BLaER1 treated with 17β-estradiol and CSF1 and Interleukin-3, amounts not matched to agents 10 nM and 100 nM (cell line): ENCODE results near the gene SIM2.

Source experiments
- H3K27ac ChIP-seq, 11 experiments: shearing (Covaris generic); formaldehyde crosslinking; 2 replicates each; pipeline ENCODE4 v1.8.1; 2022
- H3K27me3 ChIP-seq, 11 experiments: shearing (Covaris generic); formaldehyde crosslinking; 2 replicates each; pipeline ENCODE4 v1.8.1; 2022
- H3K36me3 ChIP-seq, 11 experiments: shearing (Covaris generic); formaldehyde crosslinking; 2 replicates each; pipeline ENCODE4 v1.8.1; 2022
- H3K4me1 ChIP-seq, 10 experiments: shearing (Covaris generic); formaldehyde crosslinking; 2 replicates each; pipeline ENCODE4 v1.8.1; 2022
- H3K4me2 ChIP-seq, 11 experiments: shearing (Covaris generic); formaldehyde crosslinking; 2 replicates each; pipeline ENCODE4 v1.8.1; 2022
- H3K4me3 ChIP-seq, 10 experiments: shearing (Covaris generic); formaldehyde crosslinking; 2 replicates each; pipeline ENCODE4 v1.8.1; 2022
- H3K9ac ChIP-seq, 11 experiments: shearing (Covaris generic); formaldehyde crosslinking; 2 replicates each; pipeline ENCODE4 v1.8.1; 2022
- H3K9me3 ChIP-seq, 11 experiments: shearing (Covaris generic); formaldehyde crosslinking; replicated peaks in 1 of 11; 2 replicates each; pipeline ENCODE4 v1.8.1; 2022
- H4K20me1 ChIP-seq, 11 experiments: shearing (Covaris generic); formaldehyde crosslinking; 2 replicates each; pipeline ENCODE4 v1.8.1; 2022
- Cebpa-rat ChIP-seq, 11 experiments: shearing (Covaris generic); IDR thresholded peaks; 2 replicates each; pipeline ENCODE4 v1.8.1; 2022

The SIM2 gene

GRCh38 chr21:36678538-36678937 is 20.4 kb upstream of the SIM2 start:
- Histone ChIP-seq H3K4me2 (no peak overlapping the region), H3K27ac (no peak overlapping the region), H3K9ac (no peak overlapping the region), H3K4me1 (no peaks in the 10 kb centered on the region), H3K36me3 (no peaks in the 10 kb centered on the region), H3K9me3 (peaks cover 16 to 42% (median 22%) of the 10 kb centered on the region in 11 experiments), H3K4me3 (no peak overlapping the region), H3K27me3 (no peaks in the 10 kb centered on the region; a peak in 1 of 22 replicates), H4K20me1 (no peaks in the 10 kb centered on the region)
- TF ChIP-seq Cebpa-rat (IDR thresholded peaks at IDR 0.05) = no peak

- no peak for TF ChIP-seq Cebpa-rat (IDR thresholded peaks at IDR 0.05)
- no peaks in the 10 kb centered on the region for H4K20me1 ChIP-seq
- H3K4me2 ChIP-seq = no peak overlapping the region
- H3K4me1 ChIP-seq = no peaks in the 10 kb centered on the region
- peaks cover 16 to 26% (median 20%) of the 10 kb centered on the region in 11 experiments for H3K9me3 ChIP-seq
- no peak overlapping the region for H3K4me3 ChIP-seq
- no peaks in the 10 kb centered on the region for H3K36me3 ChIP-seq
- no peak overlapping the region for H3K9ac ChIP-seq
- no peaks in the 10 kb centered on the region; a peak in 1 of 22 replicates for H3K27me3 ChIP-seq
- H3K27ac ChIP-seq = no peak overlapping the region
Observed at GRCh38 chr21:36681117-36681631, 17.7 kb upstream of the SIM2 start.

GRCh38 chr21:36684957-36685714 is 13.8 kb upstream of the SIM2 start:
- peaks cover 33 to 48% (median 42%) of the 10 kb centered on the region in 11 experiments for H3K9me3 ChIP-seq
- H4K20me1 ChIP-seq = no peaks in the 10 kb centered on the region
- no peak overlapping the region for H3K4me3 ChIP-seq
- no peaks in the 10 kb centered on the region for H3K4me1 ChIP-seq
- peaks cover 2 to 15% (median 8%) of the 10 kb centered on the region in 11 experiments; a peak in 18 of 22 replicates for H3K27me3 ChIP-seq
- H3K9ac ChIP-seq = no peak overlapping the region
- H3K4me2 ChIP-seq = no peak overlapping the region
- no peaks in the 10 kb centered on the region for H3K36me3 ChIP-seq
- H3K27ac ChIP-seq = no peak overlapping the region
- no peak for TF ChIP-seq Cebpa-rat (IDR thresholded peaks at IDR 0.05)

GRCh38 chr21:36686955-36687354 is 12.0 kb upstream of the SIM2 start:
- no peak overlapping the region for H3K4me3 ChIP-seq
- H3K36me3 ChIP-seq = no peaks in the 10 kb centered on the region
- no peak overlapping the region for H3K9ac ChIP-seq
- H3K4me1 ChIP-seq = no peaks in the 10 kb centered on the region
- no peak overlapping the region for H3K4me2 ChIP-seq
- H3K27ac ChIP-seq = no peak overlapping the region
- H3K27me3 ChIP-seq = peaks cover 20 to 34% (median 27%) of the 10 kb centered on the region in 11 experiments
- H4K20me1 ChIP-seq = no peaks in the 10 kb centered on the region
- TF ChIP-seq Cebpa-rat (IDR thresholded peaks at IDR 0.05) = no peak
- peaks cover 22 to 37% (median 32%) of the 10 kb centered on the region in 11 experiments for H3K9me3 ChIP-seq

GRCh38 chr21:36688324-36688723 is 10.6 kb upstream of the SIM2 start:
- Histone ChIP-seq H3K36me3 (no peaks in the 10 kb centered on the region), H3K4me2 (no peak overlapping the region), H3K27me3 (peaks cover 33 to 47% (median 40%) of the 10 kb centered on the region in 11 experiments), H3K9me3 (peaks cover 35 to 51% (median 45%) of the 10 kb centered on the region in 11 experiments), H3K27ac (no peak overlapping the region), H4K20me1 (peaks cover 0 to 5% (median 0%) of the 10 kb centered on the region in 11 experiments; a peak in 3 of 22 replicates), H3K4me3 (no peak overlapping the region), H3K9ac (no peak overlapping the region), H3K4me1 (no peaks in the 10 kb centered on the region)
- TF ChIP-seq Cebpa-rat (IDR thresholded peaks at IDR 0.05) = no peak

GRCh38 chr21:36689324-36689723 is 9.6 kb upstream of the SIM2 start:
- Histone ChIP-seq H3K4me2 (no peak overlapping the region), H3K4me3 (no peak overlapping the region), H4K20me1 (peaks cover 0 to 12% (median 0%) of the 10 kb centered on the region in 11 experiments; a peak in 3 of 22 replicates), H3K36me3 (no peaks in the 10 kb centered on the region), H3K4me1 (no peaks in the 10 kb centered on the region), H3K9ac (no peak overlapping the region), H3K27ac (no peak overlapping the region), H3K27me3 (peaks cover 43 to 57% (median 50%) of the 10 kb centered on the region in 11 experiments), H3K9me3 (peaks cover 45 to 61% (median 55%) of the 10 kb centered on the region in 11 experiments)
- no peak for TF ChIP-seq Cebpa-rat (IDR thresholded peaks at IDR 0.05)

- TF ChIP-seq Cebpa-rat (IDR thresholded peaks at IDR 0.05) = no peak
- Histone ChIP-seq H3K27ac (no peak overlapping the region), H3K36me3 (no peaks in the 10 kb centered on the region), H3K9ac (no peak overlapping the region), H3K4me3 (no peak overlapping the region), H3K27me3 (peaks cover 59 to 73% (median 66%) of the 10 kb centered on the region in 11 experiments), H3K4me2 (no peak overlapping the region), H4K20me1 (peaks cover 0 to 25% (median under 1%) of the 10 kb centered on the region in 11 experiments; a peak in 8 of 22 replicates), H3K9me3 (peaks cover 59 to 77% (median 69%) of the 10 kb centered on the region in 11 experiments), H3K4me1 (no peaks in the 10 kb centered on the region)
Observed at GRCh38 chr21:36690628-36691554, 8.0 kb upstream of the SIM2 start.

GRCh38 chr21:36691555-36692041 is 7.3 kb upstream of the SIM2 start:
- Histone ChIP-seq H3K9me3 (peaks cover 66 to 84% (median 76%) of the 10 kb centered on the region in 11 experiments), H3K27me3 (peaks cover 66 to 80% (median 73%) of the 10 kb centered on the region in 11 experiments), H3K9ac (no peak overlapping the region), H3K36me3 (no peaks in the 10 kb centered on the region), H3K4me2 (no peak overlapping the region), H3K4me1 (no peaks in the 10 kb centered on the region), H4K20me1 (peaks cover 0 to 32% (median 8%) of the 10 kb centered on the region in 11 experiments; a peak in 9 of 22 replicates), H3K27ac (no peak overlapping the region), H3K4me3 (no peak overlapping the region)
- no peak for TF ChIP-seq Cebpa-rat (IDR thresholded peaks at IDR 0.05)
